GM20000 (cell line): ENCODE measurements around the gene STAM.
A peak's percentile ranks its signal among the peaks of the same experiment; 100 is the strongest.
"Not testable (repeated sequence)": the region's sequence is repeated elsewhere in the genome, so short reads cannot be mapped to it uniquely, and the experiment has no call there.

Experiments used
- DNase-seq: peaks from one replicate; pipeline ENCODE4 v3.0.0; 2012; ENCODE audit warnings: low spot score
- CTCF ChIP-seq: IDR thresholded peaks from 2 replicates; pipeline ENCODE4 v1.5.1; 2012; ENCODE audit warnings: mild to moderate bottlenecking, control low read depth; ENCODE audit errors: extremely low read depth, missing control alignments

The STAM gene

DNA sequence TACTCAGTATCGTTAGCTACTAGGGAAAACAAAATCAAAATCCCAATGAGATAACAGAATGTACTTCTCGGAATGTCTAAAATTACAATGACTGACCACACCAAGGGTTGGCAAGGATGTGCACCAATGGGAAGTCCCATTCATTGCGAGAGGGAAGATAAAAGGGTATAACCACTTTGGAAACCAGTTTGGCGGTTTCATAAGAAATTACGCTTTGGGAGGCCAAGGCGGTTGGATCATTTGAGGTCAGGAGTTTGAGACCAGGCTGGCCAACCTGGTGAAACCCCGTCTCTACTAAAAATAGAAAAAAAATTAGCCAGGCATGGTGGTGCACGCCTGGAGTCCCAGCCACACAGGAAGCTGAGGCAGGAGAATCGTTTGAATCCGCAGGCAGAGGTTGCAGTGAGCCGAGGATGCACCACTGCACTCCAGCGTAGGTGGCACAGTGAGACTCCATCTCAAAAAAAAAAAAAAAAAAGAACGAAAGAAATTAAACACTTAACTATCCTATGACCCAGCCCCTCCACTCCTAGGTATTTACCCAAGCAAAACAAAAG is 34.4 kb upstream of the STAM start:
- no peak for DNase-seq
- no peak for TF ChIP-seq CTCF

GRCh38 chr10:17616403-17617030 is 27.4 kb upstream of the STAM start:
- DNase-seq, result peak; percentile 60
- TF ChIP-seq CTCF, result no peak

- DNase-seq, result peak; percentile 81
- no peak for TF ChIP-seq CTCF
Measured at GRCh38 chr10:17617031-17617911, 26.7 kb upstream of the STAM start, which contains the start of gene HACD1. Gene HACD1 (minus strand): TSS chr10:17617374. CDS start chr10:17617339, 35 bp downstream.

GRCh38 chr10:17622061-17622460 is 21.9 kb upstream of the STAM start:
- DNase-seq, result no peak
- TF ChIP-seq CTCF, result no peak

DNA sequence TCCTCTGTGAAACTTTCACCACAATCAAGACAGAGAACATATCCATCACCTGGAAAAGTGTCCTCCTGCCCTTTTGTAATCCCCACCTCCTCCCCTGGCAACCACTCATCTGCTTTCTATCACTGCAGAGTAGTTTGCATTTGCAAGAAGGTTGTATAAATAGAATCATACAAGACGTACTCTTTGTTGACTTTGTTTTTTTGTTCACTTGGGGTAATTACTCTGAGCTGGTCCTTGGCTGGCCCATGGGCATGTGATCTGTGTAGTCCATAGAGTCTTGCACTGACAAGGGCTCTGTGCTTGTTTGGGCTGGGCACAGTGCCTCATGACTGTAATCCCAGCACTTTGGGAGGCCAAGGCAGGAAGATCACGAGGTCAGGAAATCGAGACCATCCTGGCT is 19.0 kb upstream of the STAM start:
- DNase-seq, result no peak
- TF ChIP-seq CTCF, result no peak

- no peak for DNase-seq
- TF ChIP-seq CTCF, result no peak
Measured at GRCh38 chr10:17626656-17627055, 17.3 kb upstream of the STAM start.

- not testable (repeated sequence) for DNase-seq
Measured at GRCh38 chr10:17632590-17632989, 11.4 kb upstream of the STAM start.
